Stimulated activated CD4-positive, alpha-beta T cell treated with anti-CD3 and anti-CD28 coated beads, Interleukin-12 subunit alpha, Interleukin-12 subunit beta, amount 100 ng/mL, for 4 hours (primary cell): Measurements from ENCODE around the gene ZFP69.
"Not testable (repeated sequence)": the region's sequence is repeated elsewhere in the genome, so short reads cannot be mapped to it uniquely, and the experiment has no call there.

Experiments used
- DNase-seq: peaks from one replicate; pipeline ENCODE4 v3.0.0-alpha.2; 2020

The ZFP69 gene

GRCh38 chr1:40476924-40477677 is at the start of gene ZFP69:
Gene ZFP69, plus strand, starts transcription at chr1:40477290. Its CDS starts 2,072 bp downstream, at chr1:40479362.
- DNase-seq, result peak; percentile 69

GRCh38 chr1:40431385-40431784 is 45.7 kb upstream of the ZFP69 start:
- no peak for DNase-seq

GRCh38 chr1:40432644-40433390 is 44.3 kb upstream of the ZFP69 start:
- no peak for DNase-seq

GRCh38 chr1:40435471-40435870 is 41.6 kb upstream of the ZFP69 start:
- no peak for DNase-seq

- DNase-seq, result no peak
Measured at GRCh38 chr1:40435876-40436275, 41.2 kb upstream of the ZFP69 start.

- DNase-seq, result no peak
Measured at GRCh38 chr1:40438391-40439015, 38.6 kb upstream of the ZFP69 start.

- no peak for DNase-seq
Measured at GRCh38 chr1:40439247-40439646, 37.8 kb upstream of the ZFP69 start.

GRCh38 chr1:40449684-40450494 is 27.2 kb upstream of the ZFP69 start, which contains the start of gene ZFP69B:
Gene ZFP69B, plus strand, starts transcription at chr1:40450476. Its CDS starts 486 bp downstream, at chr1:40450962.
- peak; percentile 87 for DNase-seq

GRCh38 chr1:40450495-40451237 is 26.4 kb upstream of the ZFP69 start:
- peak; percentile 74 for DNase-seq

GRCh38 chr1:40451238-40451585 is 25.9 kb upstream of the ZFP69 start:
- no peak for DNase-seq

GRCh38 chr1:40454873-40455272 is 22.2 kb upstream of the ZFP69 start:
- DNase-seq, result no peak

GRCh38 chr1:40462956-40463590 is 14.0 kb upstream of the ZFP69 start:
- DNase-seq, result no peak

- DNase-seq, result no peak
Measured at GRCh38 chr1:40469327-40469726, 7.8 kb upstream of the ZFP69 start.

GRCh38 chr1:40475268-40475667 is 1.8 kb upstream of the ZFP69 start:
- DNase-seq, result no peak

- peak; percentile 18 for DNase-seq
Measured at GRCh38 chr1:40477678-40478053, 576 bp downstream of the ZFP69 start.

GRCh38 chr1:40478276-40478675 is 1.2 kb downstream of the ZFP69 start:
- no peak for DNase-seq

- no peak for DNase-seq
Measured at GRCh38 chr1:40479156-40479555, 2.1 kb downstream of the ZFP69 start.

- no peak for DNase-seq
Measured at GRCh38 chr1:40495315-40495903, 18.3 kb downstream of the ZFP69 start.

GRCh38 chr1:40502651-40503050 is 25.6 kb downstream of the ZFP69 start:
- not testable (repeated sequence) for DNase-seq

GRCh38 chr1:40507973-40508372 is 30.9 kb downstream of the ZFP69 start:
- DNase-seq, result no peak
